Brain microvascular endothelial cell (primary cell): ENCODE measurements around the gene ZYX.
A peak's percentile ranks its signal among the peaks of the same experiment; 100 is the strongest.

Experiments
- DNase-seq: peaks from one replicate; pipeline ENCODE4 v3.0.0-alpha.2; 2020
- H3K27ac ChIP-seq: fragments of 250-450 bp; sonication (Bioruptor Pico); 2 replicates; pipeline ENCODE4 v1.5.1; 2020; ENCODE audit warnings: mild to moderate bottlenecking, moderate library complexity
- H3K27me3 ChIP-seq: fragments of 250-450 bp; sonication (Bioruptor Pico); replicated peaks from 2 replicates; pipeline ENCODE4 v1.5.1; 2020; ENCODE audit warnings: mild to moderate bottlenecking
- H3K36me3 ChIP-seq: fragments of 250-450 bp; sonication (Bioruptor Pico); replicated peaks from 2 replicates; pipeline ENCODE4 v1.5.1; 2020; ENCODE audit warnings: mild to moderate bottlenecking
- H3K4me3 ChIP-seq: 2 replicates; pipeline ENCODE4 v1.5.1; 2011; ENCODE audit warnings: low read depth, mild to moderate bottlenecking, control low read depth, low read length, moderate library complexity
- in situ Hi-C: cut with HindIII; loops from 2 replicates; pipeline ENCODE4 v1.10.0; 2017; ENCODE audit warnings: low sequenced_read_pairs, low pct_ligation_motif_present
- TF ChIP-seq, protein P1 (sequence below): IDR thresholded peaks from 2 replicates; pipeline ENCODE4 v1.5.1; 2011; ENCODE audit warnings: low read depth, mild to moderate bottlenecking, moderate library complexity, low read length, control low read depth, inconsistent platforms; ENCODE audit errors: missing control alignments

The ZYX gene

GRCh38 chr7:143367972-143368371, 13.2 kb upstream of the ZYX start:
- DNase-seq, result no peak
- in situ Hi-C loops, result no loop called here

DNA sequence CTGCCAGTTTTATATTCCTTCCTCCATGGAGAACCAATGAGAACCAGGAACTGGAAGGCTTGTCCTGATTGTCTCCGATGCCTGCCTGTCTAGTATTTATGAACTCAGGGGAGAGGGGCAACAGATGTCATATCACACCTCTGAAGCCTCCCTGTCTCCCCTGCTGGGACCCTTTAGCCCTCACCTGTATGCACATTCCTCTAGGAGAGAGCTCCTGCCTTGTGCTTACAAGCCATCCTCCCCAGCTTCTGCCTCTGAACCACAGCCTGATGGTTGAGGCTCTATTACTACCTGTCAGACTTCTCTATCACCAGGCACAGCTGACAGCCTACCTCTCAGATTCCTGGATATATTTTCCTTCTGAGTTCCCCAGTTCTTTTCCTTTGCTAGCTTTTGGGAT, 12.8 kb upstream of the ZYX start:
- DNase-seq, result no peak
- TF ChIP-seq, protein P1, sequence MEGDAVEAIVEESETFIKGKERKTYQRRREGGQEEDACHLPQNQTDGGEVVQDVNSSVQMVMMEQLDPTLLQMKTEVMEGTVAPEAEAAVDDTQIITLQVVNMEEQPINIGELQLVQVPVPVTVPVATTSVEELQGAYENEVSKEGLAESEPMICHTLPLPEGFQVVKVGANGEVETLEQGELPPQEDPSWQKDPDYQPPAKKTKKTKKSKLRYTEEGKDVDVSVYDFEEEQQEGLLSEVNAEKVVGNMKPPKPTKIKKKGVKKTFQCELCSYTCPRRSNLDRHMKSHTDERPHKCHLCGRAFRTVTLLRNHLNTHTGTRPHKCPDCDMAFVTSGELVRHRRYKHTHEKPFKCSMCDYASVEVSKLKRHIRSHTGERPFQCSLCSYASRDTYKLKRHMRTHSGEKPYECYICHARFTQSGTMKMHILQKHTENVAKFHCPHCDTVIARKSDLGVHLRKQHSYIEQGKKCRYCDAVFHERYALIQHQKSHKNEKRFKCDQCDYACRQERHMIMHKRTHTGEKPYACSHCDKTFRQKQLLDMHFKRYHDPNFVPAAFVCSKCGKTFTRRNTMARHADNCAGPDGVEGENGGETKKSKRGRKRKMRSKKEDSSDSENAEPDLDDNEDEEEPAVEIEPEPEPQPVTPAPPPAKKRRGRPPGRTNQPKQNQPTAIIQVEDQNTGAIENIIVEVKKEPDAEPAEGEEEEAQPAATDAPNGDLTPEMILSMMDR, result no peak
- Histone ChIP-seq H3K4me3 (no peak overlapping the region), H3K27ac (no peak overlapping the region), H3K36me3 (no peaks in the 10 kb centered on the region), H3K27me3 (peaks cover 5% of the 10 kb centered on the region)
- in situ Hi-C loops, result no loop called here

More at GRCh38 chr7:143367972-143368371, 13.2 kb upstream of the ZYX start:
- Histone ChIP-seq H3K36me3 (no peaks in the 10 kb centered on the region), H3K4me3 (no peak overlapping the region), H3K27ac (no peak overlapping the region), H3K27me3 (peaks cover 9% of the 10 kb centered on the region)
- TF ChIP-seq, protein P1, result no peak

GRCh38 chr7:143369678-143370651, 11.2 kb upstream of the ZYX start:
- no peaks in the 10 kb centered on the region for H3K36me3 ChIP-seq
- TF ChIP-seq, protein P1, result no peak
- no peak for DNase-seq
- H3K27ac ChIP-seq, result no peak overlapping the region
- no peak overlapping the region for H3K4me3 ChIP-seq
- in situ Hi-C loops, result no loop called here
- no peaks in the 10 kb centered on the region for H3K27me3 ChIP-seq

- TF ChIP-seq, protein P1, result peak; percentile 8
- H3K36me3 ChIP-seq, result no peaks in the 10 kb centered on the region
- no peak for DNase-seq
- no peak overlapping the region for H3K27ac ChIP-seq
- in situ Hi-C loops, result no loop called here
- no peaks in the 10 kb centered on the region for H3K27me3 ChIP-seq
- no peak overlapping the region for H3K4me3 ChIP-seq
These were observed 9.1 kb upstream of the ZYX start for GRCh38 chr7:143372070-143372469.

DNA sequence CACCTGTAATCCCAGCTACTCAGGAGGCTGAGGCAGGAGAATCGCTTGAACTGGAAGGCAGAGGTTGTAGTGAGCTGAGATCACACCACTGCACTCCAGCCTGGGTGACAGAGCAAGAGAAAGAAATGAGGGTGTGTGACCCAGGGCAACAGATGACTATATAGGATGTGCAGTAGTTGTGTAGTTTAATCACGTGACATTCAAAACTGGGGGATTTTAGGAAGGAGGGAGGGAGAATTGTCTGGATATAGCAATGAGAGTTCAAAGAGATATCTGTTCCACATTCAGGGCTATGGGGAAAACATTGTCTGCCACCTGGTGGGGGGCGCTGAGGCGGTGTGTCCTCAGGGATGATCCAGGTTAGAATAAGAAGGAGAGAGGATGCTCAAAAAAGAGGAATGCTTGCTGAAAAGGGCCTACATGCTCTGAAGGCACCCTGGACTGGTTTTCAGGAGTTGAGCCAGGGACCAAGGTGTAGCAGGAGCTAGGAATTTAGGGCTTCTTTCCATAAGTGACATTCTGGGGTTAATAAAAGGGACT, 7.8 kb upstream of the ZYX start:
- DNase-seq, result no peak
- Histone ChIP-seq H3K27me3 (no peaks in the 10 kb centered on the region), H3K27ac (no peak overlapping the region), H3K4me3 (no peak overlapping the region), H3K36me3 (no peaks in the 10 kb centered on the region)
- in situ Hi-C loops, result no loop called here
- TF ChIP-seq, protein P1, result peak; percentile 25
